ENCODE measurements around the gene TMEM101.
"Not testable (repeated sequence)": the region's sequence is repeated elsewhere in the genome, so short reads cannot be mapped to it uniquely, and the experiment has no call there.

TMEM101 gene

DNA sequence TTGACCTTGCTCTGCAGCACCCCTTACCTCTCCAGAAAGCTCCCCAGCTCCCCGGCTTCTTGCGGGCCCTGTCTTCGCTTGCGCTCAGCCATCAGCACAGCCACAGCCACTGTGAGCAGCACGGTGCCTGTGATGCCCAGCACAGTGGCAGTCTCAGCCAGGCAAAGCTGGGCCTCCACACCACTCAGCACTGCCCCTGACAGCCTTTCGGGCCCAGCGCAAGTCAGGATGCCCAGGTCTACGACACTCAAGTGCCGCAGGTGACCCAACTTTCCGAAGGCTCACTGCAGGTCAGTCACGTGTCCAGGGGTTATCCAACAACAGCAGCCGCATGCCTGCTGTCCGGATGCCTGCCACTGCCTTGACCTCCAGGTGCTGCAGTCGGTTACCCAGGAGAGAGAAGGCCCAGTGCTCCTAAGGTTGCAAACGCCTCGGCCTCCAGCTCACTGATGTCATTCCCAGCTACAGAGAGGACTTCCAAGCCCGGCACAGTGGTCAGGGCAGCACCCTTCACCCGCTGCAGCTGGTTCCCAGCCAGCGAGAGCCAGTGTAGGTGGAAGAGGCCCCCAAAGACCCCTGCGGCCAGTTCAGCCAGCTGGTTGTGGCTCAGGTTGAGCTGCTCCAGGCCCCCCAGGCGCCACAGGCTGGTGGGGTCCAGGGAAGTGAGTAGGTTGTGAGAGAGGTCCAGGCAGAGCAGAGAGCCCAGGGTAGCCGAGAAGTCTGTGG, 8.9 kb upstream of the TMEM101 start:
- Histone ChIP-seq H3K9ac (ENCODE audit: low read depth, low read length) (no peak overlapping the region), H3K9me3 (ENCODE audit: control insufficient read depth, insufficient read depth, low read length) (no peaks in the 10 kb centered on the region), H3K4me3 (ENCODE audit: low read depth, low read length) (no peak overlapping the region), H3K4me1 (ENCODE audit: control insufficient read depth, insufficient read depth, low read length) (no peaks in the 10 kb centered on the region), H3K36me3 (ENCODE audit: control insufficient read depth, insufficient read depth, low read length) (peaks cover 33% of the 10 kb centered on the region), H3K27me3 (ENCODE audit: control insufficient read depth, insufficient read depth, low read length) (no peaks in the 10 kb centered on the region), H3K27ac (ENCODE audit: low read depth, low read length) (no peak overlapping the region)

DNA sequence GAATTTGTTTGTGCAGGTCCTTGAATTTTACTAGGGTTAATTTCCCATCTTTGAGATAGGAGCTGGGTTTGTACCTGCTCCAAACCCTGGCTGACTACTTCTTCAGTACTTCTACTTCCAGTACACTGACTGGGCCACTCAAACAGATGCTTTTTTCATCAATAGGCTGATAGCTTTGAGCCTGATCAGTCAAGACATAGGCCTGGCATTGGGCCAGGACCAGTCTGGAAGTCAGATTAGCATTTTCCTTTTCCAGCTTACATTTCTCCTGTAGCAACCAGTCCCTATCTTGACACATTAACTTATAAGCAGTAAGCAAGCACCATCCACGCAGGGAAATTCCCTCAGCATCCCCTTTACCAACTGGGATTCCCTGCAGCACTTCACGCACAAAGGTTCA, 7.5 kb upstream of the TMEM101 start:
- Histone ChIP-seq H3K27ac (ENCODE audit: low read depth, low read length) (no peak overlapping the region), H3K4me3 (ENCODE audit: low read depth, low read length) (no peak overlapping the region), H3K27me3 (ENCODE audit: control insufficient read depth, insufficient read depth, low read length) (no peaks in the 10 kb centered on the region), H3K9me3 (ENCODE audit: control insufficient read depth, insufficient read depth, low read length) (no peaks in the 10 kb centered on the region), H3K9ac (ENCODE audit: low read depth, low read length) (no peak overlapping the region), H3K36me3 (ENCODE audit: control insufficient read depth, insufficient read depth, low read length) (peaks cover 27% of the 10 kb centered on the region), H3K4me1 (ENCODE audit: control insufficient read depth, insufficient read depth, low read length) (no peaks in the 10 kb centered on the region)

DNA sequence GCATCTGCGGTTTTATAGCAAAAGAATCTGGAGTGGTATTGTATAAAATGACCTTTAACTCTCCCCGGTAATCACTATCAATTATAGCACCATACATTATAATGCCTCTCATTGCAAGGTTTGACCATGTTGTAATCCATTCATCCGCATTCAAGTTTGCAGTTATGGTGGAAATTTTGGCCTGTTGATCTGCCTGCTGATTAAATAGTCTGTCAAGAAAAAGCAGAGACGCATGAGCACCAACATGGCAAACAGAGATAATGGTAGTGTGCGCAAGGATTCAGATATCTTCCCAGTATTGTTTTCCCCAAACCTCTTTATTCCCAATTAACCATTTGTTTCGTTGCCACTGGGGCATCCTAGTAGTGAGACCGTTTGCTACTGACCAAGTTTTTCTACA, 6.5 kb upstream of the TMEM101 start:
- H3K27ac ChIP-seq (ENCODE audit: low read depth, low read length); H3K9me3 ChIP-seq (ENCODE audit: control insufficient read depth, insufficient read depth, low read length); H3K27me3 ChIP-seq (ENCODE audit: control insufficient read depth, insufficient read depth, low read length); H3K4me1 ChIP-seq (ENCODE audit: control insufficient read depth, insufficient read depth, low read length); H3K9ac ChIP-seq (ENCODE audit: low read depth, low read length); H3K4me3 ChIP-seq (ENCODE audit: low read depth, low read length): not testable (repeated sequence)
- peaks cover 24% of the 10 kb centered on the region for H3K36me3 ChIP-seq (ENCODE audit: control insufficient read depth, insufficient read depth, low read length)

DNA sequence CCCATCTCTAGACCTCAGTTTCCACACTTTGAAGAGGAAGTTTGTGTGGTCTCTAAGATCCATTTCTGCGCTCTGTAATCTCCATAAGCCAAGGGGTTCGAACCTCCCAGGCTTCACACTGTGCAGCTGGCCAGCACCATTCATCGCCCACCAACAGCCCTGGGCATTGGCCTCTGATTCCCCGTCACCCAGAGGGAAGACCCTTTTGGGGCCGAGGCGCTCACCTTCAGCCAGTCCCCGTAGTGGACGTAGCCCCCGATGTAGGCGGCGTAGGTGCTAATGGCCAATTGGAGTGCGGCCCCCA, 678 bp downstream of the TMEM101 start:
- Histone ChIP-seq H3K36me3 (ENCODE audit: control insufficient read depth, insufficient read depth, low read length) (peaks cover 4% of the 10 kb centered on the region; the same call in 1 of the 2 replicates), H3K9ac (ENCODE audit: low read depth, low read length) (peak overlapping the region; percentile 92), H3K27me3 (ENCODE audit: control insufficient read depth, insufficient read depth, low read length) (no peaks in the 10 kb centered on the region), H3K4me1 (ENCODE audit: control insufficient read depth, insufficient read depth, low read length) (0 out of 2 replicates have a peak, but pooled peaks cover 7% of the 10 kb centered on the region), H3K9me3 (ENCODE audit: control insufficient read depth, insufficient read depth, low read length) (no peaks in the 10 kb centered on the region), H3K27ac (ENCODE audit: low read depth, low read length) (peak overlapping the region; percentile 95), H3K4me3 (ENCODE audit: low read depth, low read length) (peak overlapping the region; percentile 95)

DNA sequence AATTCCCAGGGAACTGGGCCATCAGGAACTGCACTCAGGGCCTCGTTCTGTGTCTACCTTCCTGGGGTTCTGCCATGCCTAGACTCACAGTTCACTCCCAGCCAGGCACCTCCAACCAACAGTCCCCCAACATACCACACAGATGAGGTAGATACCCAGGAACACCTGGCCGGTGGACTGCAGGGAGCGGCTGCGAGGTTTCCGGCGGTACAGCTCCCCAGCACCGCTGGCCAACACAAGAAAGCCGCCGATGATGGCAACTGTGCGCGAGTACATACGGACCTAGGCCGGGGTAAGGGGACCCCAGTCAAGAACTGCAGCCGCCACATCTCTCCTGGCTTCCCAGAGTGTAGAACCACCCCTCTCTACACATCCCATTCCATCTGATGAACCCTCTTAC, 1.9 kb downstream of the TMEM101 start:
- Histone ChIP-seq H3K9me3 (ENCODE audit: control insufficient read depth, insufficient read depth, low read length) (no peaks in the 10 kb centered on the region), H3K27ac (ENCODE audit: low read depth, low read length) (no peak overlapping the region), H3K9ac (ENCODE audit: low read depth, low read length) (no peak overlapping the region), H3K4me1 (ENCODE audit: control insufficient read depth, insufficient read depth, low read length) (peaks cover 15% of the 10 kb centered on the region; the same call in 1 of the 2 replicates), H3K36me3 (ENCODE audit: control insufficient read depth, insufficient read depth, low read length) (peaks cover 4% of the 10 kb centered on the region; the same call in 1 of the 2 replicates), H3K27me3 (ENCODE audit: control insufficient read depth, insufficient read depth, low read length) (no peaks in the 10 kb centered on the region), H3K4me3 (ENCODE audit: low read depth, low read length) (no peak overlapping the region)

DNA sequence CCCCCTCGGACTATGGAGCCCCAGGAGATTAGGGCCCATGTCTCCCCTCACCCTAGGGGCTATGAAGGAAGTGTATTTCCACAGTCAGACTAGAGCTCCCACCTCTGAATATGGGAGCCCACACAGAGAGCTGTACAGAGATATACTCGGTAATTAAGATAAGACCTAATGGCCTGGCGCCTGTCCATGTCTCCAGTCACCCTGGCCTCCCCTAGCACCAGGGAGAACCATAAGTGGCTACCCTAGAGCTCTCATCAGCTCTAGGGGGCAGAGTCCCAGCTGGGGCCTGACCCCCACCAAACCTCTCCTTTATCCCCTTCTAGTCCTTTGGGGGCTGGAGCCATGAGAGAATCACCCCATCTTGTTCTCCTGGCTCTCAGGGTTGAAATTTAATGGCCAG, 2.4 kb downstream of the TMEM101 start:
- Histone ChIP-seq H3K9ac (ENCODE audit: low read depth, low read length) (no peak overlapping the region), H3K9me3 (ENCODE audit: control insufficient read depth, insufficient read depth, low read length) (no peaks in the 10 kb centered on the region), H3K27me3 (ENCODE audit: control insufficient read depth, insufficient read depth, low read length) (no peaks in the 10 kb centered on the region), H3K36me3 (ENCODE audit: control insufficient read depth, insufficient read depth, low read length) (peaks cover 4% of the 10 kb centered on the region; the same call in 1 of the 2 replicates), H3K4me1 (ENCODE audit: control insufficient read depth, insufficient read depth, low read length) (peaks cover 18% of the 10 kb centered on the region; the same call in 1 of the 2 replicates), H3K4me3 (ENCODE audit: low read depth, low read length) (no peak overlapping the region), H3K27ac (ENCODE audit: low read depth, low read length) (no peak overlapping the region)

DNA sequence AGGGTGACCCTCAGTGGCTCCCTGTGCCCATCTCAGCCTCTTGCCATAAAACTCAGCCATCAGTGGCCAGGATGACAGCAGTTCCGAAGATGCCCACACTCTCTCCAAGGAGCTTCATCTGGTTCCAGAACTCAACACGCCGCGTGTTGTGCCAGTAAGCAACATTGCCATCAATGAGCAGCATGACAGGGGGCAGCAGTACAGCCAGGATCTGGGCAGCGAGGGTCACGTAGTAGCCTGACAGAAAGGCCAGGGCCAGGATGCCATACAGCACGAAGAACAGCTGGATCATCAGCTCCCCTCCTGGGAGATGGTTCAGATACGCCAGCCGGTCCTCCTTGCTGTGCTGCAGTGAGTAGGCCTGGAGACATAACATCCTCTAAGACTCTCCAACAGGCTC, 2.9 kb downstream of the TMEM101 start:
- Histone ChIP-seq H3K36me3 (ENCODE audit: control insufficient read depth, insufficient read depth, low read length) (peaks cover 4% of the 10 kb centered on the region; the same call in 1 of the 2 replicates), H3K27me3 (ENCODE audit: control insufficient read depth, insufficient read depth, low read length) (no peaks in the 10 kb centered on the region), H3K4me3 (ENCODE audit: low read depth, low read length) (no peak overlapping the region), H3K4me1 (ENCODE audit: control insufficient read depth, insufficient read depth, low read length) (peaks cover 18% of the 10 kb centered on the region; the same call in 1 of the 2 replicates), H3K9ac (ENCODE audit: low read depth, low read length) (no peak overlapping the region), H3K9me3 (ENCODE audit: control insufficient read depth, insufficient read depth, low read length) (no peaks in the 10 kb centered on the region), H3K27ac (ENCODE audit: low read depth, low read length) (no peak overlapping the region)

DNA sequence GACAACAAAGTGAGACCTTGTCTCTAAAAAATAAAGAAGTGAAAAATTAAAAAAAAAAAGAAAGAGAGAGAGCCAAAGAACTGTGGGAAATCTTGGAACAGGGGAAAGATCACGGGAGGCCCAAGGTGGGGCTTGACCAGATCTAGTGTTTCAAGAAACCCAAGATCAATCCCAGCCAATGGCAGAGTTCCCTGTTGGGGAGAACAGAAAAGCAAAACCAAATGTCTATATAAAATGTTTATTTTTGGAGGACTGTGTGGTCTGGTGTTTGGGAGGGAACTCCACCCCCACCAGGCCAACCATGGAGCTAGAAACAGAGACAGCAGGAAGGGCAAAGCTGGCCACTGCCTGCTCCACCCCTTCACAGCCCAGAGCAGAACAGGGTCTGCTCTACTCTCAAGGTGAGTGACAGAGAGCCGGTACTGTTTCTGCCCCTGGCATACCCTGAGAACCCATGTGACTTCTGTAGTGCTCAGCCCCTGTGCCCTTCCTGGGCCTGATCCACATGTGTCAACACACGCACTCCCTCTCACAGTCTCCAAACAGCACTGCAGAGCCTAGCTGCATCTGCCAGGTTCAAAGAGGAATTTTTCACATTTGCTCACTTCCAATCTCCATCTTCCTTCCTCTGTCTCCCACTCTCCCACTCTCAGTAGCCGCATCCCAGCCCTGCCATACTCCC, 3.7 kb downstream of the TMEM101 start:
- Histone ChIP-seq H3K9me3 (ENCODE audit: control insufficient read depth, insufficient read depth, low read length) (no peaks in the 10 kb centered on the region), H3K9ac (ENCODE audit: low read depth, low read length) (no peak overlapping the region), H3K27ac (ENCODE audit: low read depth, low read length) (no peak overlapping the region), H3K36me3 (ENCODE audit: control insufficient read depth, insufficient read depth, low read length) (peaks cover 4% of the 10 kb centered on the region; the same call in 1 of the 2 replicates), H3K4me3 (ENCODE audit: low read depth, low read length) (no peak overlapping the region), H3K27me3 (ENCODE audit: control insufficient read depth, insufficient read depth, low read length) (peaks cover 5% of the 10 kb centered on the region), H3K4me1 (ENCODE audit: control insufficient read depth, insufficient read depth, low read length) (peaks cover 18% of the 10 kb centered on the region; the same call in 1 of the 2 replicates)

DNA sequence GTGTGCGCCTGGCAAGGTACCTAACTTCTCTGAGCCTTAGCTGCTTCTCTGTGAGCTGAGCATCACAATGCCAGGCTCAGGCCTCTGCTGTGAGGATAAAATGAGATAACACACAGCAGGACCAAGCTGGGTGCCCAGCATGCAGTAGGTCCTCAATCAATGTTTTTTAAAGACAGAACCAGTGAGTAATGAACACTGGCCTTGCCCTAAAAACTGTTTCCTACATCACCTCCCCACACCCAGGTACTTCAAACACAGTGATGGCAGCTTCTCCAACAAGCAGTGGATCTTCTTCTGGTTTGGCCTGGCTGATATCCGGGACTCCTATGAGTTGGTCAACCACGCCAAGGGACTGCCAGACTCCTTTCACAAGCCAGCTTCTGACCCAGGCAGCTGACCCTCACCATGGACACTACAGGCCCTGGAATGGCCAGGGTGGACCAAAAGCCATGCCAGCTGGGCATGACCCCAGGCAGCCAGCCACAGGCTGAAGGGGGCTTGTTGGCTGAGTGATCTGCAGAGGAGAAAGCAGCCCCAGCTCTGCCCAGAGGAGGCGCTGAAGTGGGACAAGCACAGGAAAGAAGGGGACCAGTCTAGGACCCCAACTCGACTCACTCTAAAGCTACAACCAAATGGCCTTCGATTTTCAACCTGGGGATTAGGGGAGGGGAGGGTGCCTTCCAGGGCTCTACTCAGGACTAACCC, 6.4 kb downstream of the TMEM101 start:
- Histone ChIP-seq H3K27me3 (ENCODE audit: control insufficient read depth, insufficient read depth, low read length) (peaks cover 31% of the 10 kb centered on the region), H3K4me3 (ENCODE audit: low read depth, low read length) (peak overlapping the region; percentile 68), H3K27ac (ENCODE audit: low read depth, low read length) (no peak overlapping the region), H3K36me3 (ENCODE audit: control insufficient read depth, insufficient read depth, low read length) (peaks cover 4% of the 10 kb centered on the region; the same call in 1 of the 2 replicates), H3K4me1 (ENCODE audit: control insufficient read depth, insufficient read depth, low read length) (peaks cover 11% of the 10 kb centered on the region), H3K9me3 (ENCODE audit: control insufficient read depth, insufficient read depth, low read length) (no peaks in the 10 kb centered on the region), H3K9ac (ENCODE audit: low read depth, low read length) (no peak overlapping the region)

DNA sequence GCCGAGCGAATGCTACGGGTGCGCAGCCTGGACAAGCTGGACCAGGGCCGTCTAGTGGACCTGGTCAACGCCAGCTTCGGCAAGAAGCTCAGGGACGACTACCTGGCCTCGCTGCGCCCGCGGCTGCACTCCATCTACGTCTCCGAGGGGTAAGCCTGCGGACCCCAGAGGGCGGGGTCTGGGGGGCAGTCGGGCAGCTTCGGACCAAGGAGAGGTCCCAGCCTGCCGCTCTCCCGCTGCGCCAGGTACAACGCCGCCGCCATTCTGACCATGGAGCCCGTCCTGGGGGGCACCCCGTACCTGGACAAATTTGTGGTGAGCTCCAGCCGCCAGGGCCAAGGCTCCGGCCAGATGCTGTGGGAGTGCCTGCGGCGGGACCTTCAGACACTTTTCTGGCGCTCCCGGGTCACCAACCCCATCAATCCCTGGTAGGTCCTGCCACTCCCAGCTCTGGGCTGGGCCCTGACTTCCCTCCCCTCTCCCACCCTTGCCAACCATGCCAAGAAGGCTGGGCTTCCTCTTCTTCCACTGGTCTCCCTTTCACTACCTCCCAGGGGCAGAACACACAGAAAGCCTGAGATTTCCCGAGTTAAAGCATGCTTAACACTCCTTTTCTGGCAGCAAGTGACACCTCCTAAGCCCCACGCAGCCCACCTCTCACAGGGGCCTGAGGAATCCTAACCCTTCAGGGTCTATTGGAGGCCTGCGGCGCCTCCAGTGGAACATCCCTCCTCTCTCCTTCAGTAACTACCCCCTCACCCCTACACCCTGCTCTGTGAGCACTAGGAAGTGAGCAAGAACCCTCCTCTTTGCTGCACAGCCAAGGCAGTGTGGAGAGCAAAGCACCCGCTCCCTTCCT, 7.2 kb downstream of the TMEM101 start:
- Histone ChIP-seq H3K4me1 (ENCODE audit: control insufficient read depth, insufficient read depth, low read length) (peaks cover 11% of the 10 kb centered on the region), H3K9ac (ENCODE audit: low read depth, low read length) (no peak overlapping the region), H3K27ac (ENCODE audit: low read depth, low read length) (peak overlapping the region; percentile 18), H3K9me3 (ENCODE audit: control insufficient read depth, insufficient read depth, low read length) (no peaks in the 10 kb centered on the region), H3K27me3 (ENCODE audit: control insufficient read depth, insufficient read depth, low read length) (peaks cover 32% of the 10 kb centered on the region), H3K4me3 (ENCODE audit: low read depth, low read length) (peak overlapping the region; percentile 68), H3K36me3 (ENCODE audit: control insufficient read depth, insufficient read depth, low read length) (peaks cover 4% of the 10 kb centered on the region; the same call in 1 of the 2 replicates)
